Peyer's patch (tissue), 4 donors: ENCODE measurements around the gene PAGR1. TPM values are rescaled to one million over a fixed set of nuclear protein-coding genes. Genes with fewer than 3 reads are reported as not detected.
"Not testable (repeated sequence)": the region's sequence is repeated elsewhere in the genome, so short reads cannot be mapped to it uniquely, and the experiment has no call there.

ENCODE experiments used
- DNase-seq, 3 donors: peaks; one replicate each; pipeline ENCODE4 v3.0.0-alpha.2; 2017 to 2019
- H3K27ac ChIP-seq, 4 donors: fragments of 200-600 bp; sonication (generic); one replicate each; pipeline ENCODE4 v1.5.1; 2016 to 2019
- H3K27me3 ChIP-seq, 2 donors: fragments of 200-600 bp; sonication (generic); one replicate each; pipeline ENCODE4 v1.5.1; 2019
- H3K36me3 ChIP-seq, 3 donors: fragments of 200-600 bp; sonication (generic); one replicate each; pipeline ENCODE4 v1.5.1; 2016 to 2019
- H3K4me1 ChIP-seq, 4 donors: fragments of 200-600 bp; sonication (generic); one replicate each; pipeline ENCODE4 v1.5.1; 2016 to 2019
- H3K4me3 ChIP-seq, 4 donors: fragments of 200-600 bp; sonication (generic); 1 replicate in 3 of 4; 2 replicates in 1 of 4; pipeline ENCODE4 v1.5.1; 2016 to 2019; ENCODE audit warnings: mild to moderate bottlenecking in 1 of 4
- H3K9me3 ChIP-seq, 4 donors: fragments of 200-600 bp; sonication (generic); one replicate each; pipeline ENCODE4 v1.5.1; 2016 to 2019; ENCODE audit warnings: mild to moderate bottlenecking in 1 of 4
- POLR2A ChIP-seq, 2 donors: fragments of 450-650 bp; IDR thresholded peaks; one replicate each; pipeline ENCODE4 v1.5.1; 2017; ENCODE audit warnings: antibody characterized with exemption in 2 of 2, mild to moderate bottlenecking in 2 of 2, moderate library complexity in 2 of 2
- small RNA-seq, 2 donors: library from RNA; depleted of rRNA; stranded (forward); fragments of <200 nt; gene quantifications; one replicate each; pipeline ENCODE3, GENCODE V24; 2016
- total RNA-seq, 4 donors: library from RNA; depleted of rRNA; stranded (reverse); fragments of >200 nt; gene quantifications; one replicate each; pipeline ENCODE4 v1.1.0, GENCODE V29; 2016

PAGR1 gene
- total RNA-seq, 4 donors from 2014 or later: 39.5 to 50.3 (median 48.3) TPM

- Histone ChIP-seq H3K27me3 (no peaks in the 10 kb centered on the region), H3K36me3 (no peaks in the 10 kb centered on the region), H3K27ac (no peak overlapping the region), H3K9me3 (no peaks in the 10 kb centered on the region), H3K4me3 (no peak overlapping the region), H3K4me1 (peaks cover 0 to 3% (median 0%) of the 10 kb centered on the region in 4 donors)
- TF ChIP-seq POLR2A (IDR thresholded peaks at IDR 0.05): no peak
- no peak for DNase-seq
Observed at GRCh38 chr16:29868396-29869009, 52.6 kb downstream of the PAGR1 start.

GRCh38 chr16:29869067-29869466 is 53.1 kb downstream of the PAGR1 start:
- H3K4me1 ChIP-seq, H3K9me3 ChIP-seq, H3K27ac ChIP-seq, H3K36me3 ChIP-seq, H3K27me3 ChIP-seq, H3K4me3 ChIP-seq, DNase-seq: not testable (repeated sequence)

Small RNA genes lying within 50 kb of the gene (small RNA-seq; reads per million reads assigned to genes)
- gene AC009133.6 (0 reads per million in 2 donors), gene AC120114.4 (0 reads per million in 2 donors)

Other genes with a start within 250 kb of the PAGR1 start
- gene SPN, start 152.9 kb upstream of the PAGR1 start, total RNA-seq: 10 to 100 TPM in 1 of 4 donors, 1 to 10 TPM in 3; 2.5 to 14.0 (median 2.8) TPM
- gene QPRT, start 137.0 kb upstream of the PAGR1 start, total RNA-seq: 10 to 100 TPM; 40.4 to 96.3 (median 47.4) TPM
- gene C16orf54, start 70.2 kb upstream of the PAGR1 start, total RNA-seq: 1 to 10 TPM; 2.2 to 9.9 (median 3.6) TPM
- 100 to 1,000 TPM in 3 of 4 donors, 1 to 10 TPM in 1; 9.9 to 585 (median 158) TPM for gene ZG16, start 37.9 kb upstream of the PAGR1 start, total RNA-seq
- 100 to 1,000 TPM in 2 of 4 donors, 10 to 100 TPM in 2; 31.9 to 157 (median 72.8) TPM for gene KIF22, start 25.4 kb upstream of the PAGR1 start, total RNA-seq
- 100 to 1,000 TPM; 124 to 208 (median 135) TPM for gene MAZ, start 9.6 kb upstream of the PAGR1 start, total RNA-seq
- 1 to 10 TPM in 2 of 4 donors, under 1 TPM in 1, not detected in 1; 0.95 to 3.3 (median 2.5) TPM for gene PRRT2, start 4.0 kb upstream of the PAGR1 start, total RNA-seq
- 100 to 1,000 TPM; 222 to 709 (median 645) TPM for gene MVP, start 4.3 kb downstream of the PAGR1 start, total RNA-seq
- gene CDIPT, start 47.1 kb downstream of the PAGR1 start, total RNA-seq: 100 to 1,000 TPM in 1 of 4 donors, 10 to 100 TPM in 3; 39.6 to 122 (median 91.2) TPM
- 10 to 100 TPM in 2 of 4 donors, 1 to 10 TPM in 2; 1.7 to 14.2 (median 10.6) TPM for gene SEZ6L2, start 83.4 kb downstream of the PAGR1 start, total RNA-seq
- under 1 TPM in 1 of 4 donors, not detected in 3; 0.53 TPM for gene ASPHD1, start 84.3 kb downstream of the PAGR1 start, total RNA-seq
- gene KCTD13, start 110.1 kb downstream of the PAGR1 start, total RNA-seq: 10 to 100 TPM; 38.8 to 98.1 (median 48.7) TPM
- gene TMEM219, start 145.9 kb downstream of the PAGR1 start, total RNA-seq: 100 to 1,000 TPM; 103 to 201 (median 170) TPM
- 100 to 1,000 TPM in 1 of 4 donors, 10 to 100 TPM in 3; 78.1 to 123 (median 90.9) TPM for gene TAOK2, start 157.7 kb downstream of the PAGR1 start, total RNA-seq
- 10 to 100 TPM in 3 of 4 donors, 1 to 10 TPM in 1; 5.8 to 15.1 (median 13.1) TPM for gene HIRIP3, start 179.5 kb downstream of the PAGR1 start, total RNA-seq
- gene INO80E, start 180.1 kb downstream of the PAGR1 start, total RNA-seq: 10 to 100 TPM; 46.6 to 85.8 (median 75.9) TPM
- 1 to 10 TPM in 3 of 4 donors, not detected in 1; 2.5 to 4.9 (median 2.9) TPM for gene DOC2A, start 194.9 kb downstream of the PAGR1 start, total RNA-seq
- gene C16orf92, start 207.0 kb downstream of the PAGR1 start, total RNA-seq: not detected
- not detected for gene TLCD3B, start 215.1 kb downstream of the PAGR1 start, total RNA-seq
- 1,000 to 10,000 TPM in 1 of 4 donors, 100 to 1,000 TPM in 3; 427 to 1,063 (median 887) TPM for gene ALDOA, start 249.6 kb downstream of the PAGR1 start, total RNA-seq